CD4-positive, alpha-beta memory T cell (primary cell): Measurements from ENCODE around the gene KRT15. TPM values are rescaled to one million over a fixed set of nuclear protein-coding genes. Genes with fewer than 3 reads are reported as not detected.
A peak's percentile ranks its signal among the peaks of the same experiment; 100 is the strongest.

Experiments
- CTCF ChIA-PET: fragments of 350-600 bp; sonication (Branson Sonifier 250); formaldehyde crosslinking; loops from one replicate; lab custom pipeline; 2021; ENCODE audit warnings: inconsistent platforms; ENCODE audit not compliant: partially characterized antibody; lab: Charles Lee
- POLR2A ChIA-PET: fragments of 350-600 bp; sonication (Branson Sonifier 250); formaldehyde crosslinking; loops from one replicate; lab custom pipeline; 2021; ENCODE audit not compliant: partially characterized antibody; lab: Charles Lee
- DNase-seq, 5 donors: peaks; one replicate each; pipeline versions ENCODE4 v3.0.0 to v3.0.0-alpha.2; 2020 to 2022; ENCODE audit warnings: mixed read lengths in 1 of 5
- H3K27ac ChIP-seq: one replicate; pipeline ENCODE4 v1.7.0; 2013; ENCODE audit warnings: low read depth, low read length
- H3K27me3 ChIP-seq: 2 replicates; pipeline ENCODE4 v1.7.0; 2013; ENCODE audit warnings: mild to moderate bottlenecking, low read length, moderate library complexity; ENCODE audit not compliant: insufficient read depth
- H3K36me3 ChIP-seq: 2 replicates; pipeline ENCODE4 v1.7.0; 2013; ENCODE audit warnings: mild to moderate bottlenecking, low read length, moderate library complexity; ENCODE audit not compliant: insufficient read depth
- H3K4me1 ChIP-seq: 2 replicates; pipeline ENCODE4 v1.7.0; 2013; ENCODE audit warnings: mild to moderate bottlenecking, low read length, moderate library complexity; ENCODE audit not compliant: insufficient read depth
- H3K4me3 ChIP-seq, 2 donors: one replicate each; pipeline ENCODE4 v1.7.0; 2013; ENCODE audit warnings: low read length in 2 of 2, mild to moderate bottlenecking in 1 of 2
- H3K9me3 ChIP-seq, 2 donors: one replicate each; pipeline ENCODE4 v1.7.0; 2013; ENCODE audit warnings: low read length in 2 of 2, control low read depth in 1 of 2; ENCODE audit not compliant: control insufficient read depth in 1 of 2
- H3K27ac Mint-ChIP-seq, 7 donors: one replicate each; pipeline ENCODE4 v1.8.0; 2020 to 2021; ENCODE audit warnings: mixed read lengths in 7 of 7, mild to moderate bottlenecking in 6 of 7, inconsistent platforms in 3 of 7, moderate library complexity in 3 of 7
- H3K27me3 Mint-ChIP-seq, 2 donors: one replicate each; pipeline ENCODE4 v1.8.0; 2020 to 2021; ENCODE audit warnings: mixed read lengths in 2 of 2
- H3K36me3 Mint-ChIP-seq, 2 donors: one replicate each; pipeline ENCODE4 v1.8.0; 2020 to 2021; ENCODE audit warnings: mixed read lengths in 2 of 2, inconsistent platforms in 1 of 2, mild to moderate bottlenecking in 1 of 2
- H3K4me1 Mint-ChIP-seq, 4 donors: one replicate each; pipeline ENCODE4 v1.8.0; 2020 to 2021; ENCODE audit warnings: mixed read lengths in 4 of 4, mild to moderate bottlenecking in 1 of 4
- H3K4me3 Mint-ChIP-seq, 8 donors: one replicate each; pipeline ENCODE4 v1.8.0; 2020 to 2021; ENCODE audit warnings: mixed read lengths in 8 of 8, mild to moderate bottlenecking in 7 of 8, moderate library complexity in 6 of 8, inconsistent platforms in 3 of 8
- H3K9me3 Mint-ChIP-seq, 8 donors: one replicate each; pipeline ENCODE4 v1.8.0; 2020 to 2021; ENCODE audit warnings: mixed read lengths in 8 of 8, mild to moderate bottlenecking in 5 of 8, inconsistent platforms in 3 of 8, moderate library complexity in 1 of 8
- intact Hi-C: fragments of 100-400 bp; cut with micrococcal nuclease; formaldehyde crosslinking; loops from one replicate; pipeline ENCODE4 v1.15.1; 2023
- polyA plus RNA-seq, 2 donors: library from polyadenylated mRNA; unstranded; fragments of 300-500 nt; fragmentation: Illumina TruSeq; gene quantifications; one replicate each; pipeline ENCODE4 v1.2.3, GENCODE V29; 2021
- total RNA-seq, 2 experiments: library from RNA; stranded (reverse); gene quantifications; one replicate each; pipeline ENCODE4 v1.2.3, GENCODE V29; 2021

Gene KRT15
- total and polyA plus RNA-seq, 4 experiments from 2014 or later: not detected

GRCh38 chr17:41474863-41475262, 43.8 kb downstream of the KRT15 start:
- Mint-ChIP-seq H3K27me3 (no peaks in the 10 kb centered on the region), H3K4me3 (no peak overlapping the region), H3K4me1 (no peaks in the 10 kb centered on the region), H3K27ac (no peak overlapping the region), H3K36me3 (no peaks in the 10 kb centered on the region), H3K9me3 (peaks cover 0 to 4% (median 0%) of the 10 kb centered on the region in 8 donors)
- no peak for DNase-seq
- H3K27me3 ChIP-seq: no peaks in the 10 kb centered on the region
- intact Hi-C loops: no loop called here
- H3K4me3 ChIP-seq: no peak overlapping the region
- H3K9me3 ChIP-seq: no peaks in the 10 kb centered on the region
- ChIA-PET CTCF (no interaction called here), POLR2A (interaction anchor here (1.2 kb wide), 1 partner anchor 213 kb away, joined by 3 read pairs; no protein-coding TSS in a partner anchor)
- no peaks in the 10 kb centered on the region for H3K4me1 ChIP-seq
- H3K36me3 ChIP-seq: no peaks in the 10 kb centered on the region
- no peak overlapping the region for H3K27ac ChIP-seq

GRCh38 chr17:41468346-41468745, 50.3 kb downstream of the KRT15 start:
- DNase-seq: no peak
- intact Hi-C loops: no loop called here
- H3K27ac Mint-ChIP-seq: no peak overlapping the region
- Histone ChIP-seq H3K27ac (no peak overlapping the region), H3K27me3 (no peaks in the 10 kb centered on the region), H3K36me3 (no peaks in the 10 kb centered on the region), H3K4me3 (no peak overlapping the region), H3K4me1 (no peaks in the 10 kb centered on the region), H3K9me3 (no peaks in the 10 kb centered on the region)
- ChIA-PET CTCF (no interaction called here), POLR2A (no interaction called here)
- no peaks in the 10 kb centered on the region for H3K4me1 Mint-ChIP-seq
- no peak overlapping the region for H3K4me3 Mint-ChIP-seq
- no peaks in the 10 kb centered on the region for H3K27me3 Mint-ChIP-seq
- H3K9me3 Mint-ChIP-seq: peaks cover 0 to 14% (median 8%) of the 10 kb centered on the region in 8 donors
- H3K36me3 Mint-ChIP-seq: no peaks in the 10 kb centered on the region

GRCh38 chr17:41467561-41467960, 51.1 kb downstream of the KRT15 start:
- H3K9me3 ChIP-seq: no peaks in the 10 kb centered on the region
- H3K36me3 Mint-ChIP-seq: no peaks in the 10 kb centered on the region
- peaks cover 0 to 14% (median 8%) of the 10 kb centered on the region in 8 donors for H3K9me3 Mint-ChIP-seq
- H3K4me1 ChIP-seq: no peaks in the 10 kb centered on the region
- no peaks in the 10 kb centered on the region for H3K4me1 Mint-ChIP-seq
- H3K27me3 Mint-ChIP-seq: no peaks in the 10 kb centered on the region
- H3K27ac ChIP-seq: no peak overlapping the region
- no peak for DNase-seq
- ChIA-PET CTCF (interaction anchor here (1.5 kb wide), 1 partner anchor 10 kb away, joined by 4 read pairs; no protein-coding TSS in a partner anchor), POLR2A (no interaction called here)
- intact Hi-C loops: no loop called here
- no peak overlapping the region for H3K4me3 Mint-ChIP-seq
- H3K36me3 ChIP-seq: no peaks in the 10 kb centered on the region
- no peak overlapping the region for H3K4me3 ChIP-seq
- no peak overlapping the region for H3K27ac Mint-ChIP-seq
- no peaks in the 10 kb centered on the region for H3K27me3 ChIP-seq

- Histone ChIP-seq H3K27me3 (no peaks in the 10 kb centered on the region), H3K27ac (no peak within 1 kb of the TSS), H3K9me3 (no peaks in the 10 kb centered on the region), H3K4me1 (no peaks in the 10 kb centered on the region), H3K4me3 (no peak within 1 kb of the TSS), H3K36me3 (no peaks in the 10 kb centered on the region)
- CTCF ChIA-PET: interaction anchor here (1.5 kb wide), 1 partner anchor 11 kb away, joined by 4 read pairs; no protein-coding TSS in a partner anchor
- Mint-ChIP-seq H3K9me3 (peaks cover 0 to 14% (median 8%) of the 10 kb centered on the region in 8 donors), H3K27ac (no peak within 1 kb of the TSS), H3K4me3 (no peak within 1 kb of the TSS), H3K36me3 (no peaks in the 10 kb centered on the region), H3K27me3 (no peaks in the 10 kb centered on the region), H3K4me1 (no peaks in the 10 kb centered on the region)
- POLR2A ChIA-PET: no interaction called here
- intact Hi-C loops: no loop called here
- no peak for DNase-seq
Observed at GRCh38 chr17:41466988-41467387, 51.7 kb downstream of the KRT15 start, which contains the start of gene KRT32. Gene KRT32 (minus strand): TSS chr17:41467386. CDS start chr17:41467325, 61 bp downstream.

GRCh38 chr17:41464682-41465081, 54.0 kb downstream of the KRT15 start:
- Histone ChIP-seq H3K27me3 (no peaks in the 10 kb centered on the region), H3K36me3 (no peaks in the 10 kb centered on the region), H3K4me1 (no peaks in the 10 kb centered on the region), H3K4me3 (no peak overlapping the region), H3K9me3 (no peaks in the 10 kb centered on the region), H3K27ac (no peak overlapping the region)
- intact Hi-C loops: no loop called here
- Mint-ChIP-seq H3K9me3 (peaks cover 0 to 14% (median 7%) of the 10 kb centered on the region in 8 donors), H3K36me3 (no peaks in the 10 kb centered on the region), H3K4me3 (no peak overlapping the region), H3K27me3 (no peaks in the 10 kb centered on the region), H3K27ac (peak overlapping the region in 1 of 7 donors; percentile 56), H3K4me1 (no peaks in the 10 kb centered on the region)
- ChIA-PET CTCF (no interaction called here), POLR2A (no interaction called here)
- DNase-seq: no peak

GRCh38 chr17:41464173-41464572, 54.5 kb downstream of the KRT15 start:
- H3K4me3 Mint-ChIP-seq: no peak overlapping the region
- intact Hi-C loops: no loop called here

GRCh38 chr17:41463746-41464145, 54.9 kb downstream of the KRT15 start:
- no peaks in the 10 kb centered on the region for H3K4me1 ChIP-seq
- H3K27ac ChIP-seq: no peak overlapping the region
- ChIA-PET POLR2A (no interaction called here), CTCF (no interaction called here)
- Mint-ChIP-seq H3K9me3 (peaks cover 0 to 13% (median 7%) of the 10 kb centered on the region in 8 donors), H3K27ac (no peak overlapping the region), H3K27me3 (no peaks in the 10 kb centered on the region), H3K4me1 (no peaks in the 10 kb centered on the region), H3K4me3 (no peak overlapping the region), H3K36me3 (no peaks in the 10 kb centered on the region)
- H3K4me3 ChIP-seq: no peak overlapping the region
- no peaks in the 10 kb centered on the region for H3K9me3 ChIP-seq
- intact Hi-C loops: no loop called here
- no peaks in the 10 kb centered on the region for H3K27me3 ChIP-seq
- DNase-seq: no peak
- no peaks in the 10 kb centered on the region for H3K36me3 ChIP-seq

More at GRCh38 chr17:41464173-41464572, 54.5 kb downstream of the KRT15 start:
- Mint-ChIP-seq H3K27me3 (no peaks in the 10 kb centered on the region), H3K27ac (no peak overlapping the region), H3K4me1 (no peaks in the 10 kb centered on the region), H3K9me3 (peaks cover 0 to 14% (median 7%) of the 10 kb centered on the region in 8 donors), H3K36me3 (no peaks in the 10 kb centered on the region)
- Histone ChIP-seq H3K4me3 (no peak overlapping the region), H3K36me3 (no peaks in the 10 kb centered on the region), H3K9me3 (no peaks in the 10 kb centered on the region), H3K27me3 (no peaks in the 10 kb centered on the region), H3K27ac (no peak overlapping the region), H3K4me1 (no peaks in the 10 kb centered on the region)
- ChIA-PET CTCF (no interaction called here), POLR2A (no interaction called here)
- no peak for DNase-seq
